Activated CD4-positive, alpha-beta T cell treated with anti-CD3 and anti-CD28 coated beads, Interleukin-2, amount 50 U/mL, for 16 hours (primary cell): ENCODE results near the gene SDR42E1.

Experiments used
- DNase-seq: peaks from one replicate; pipeline ENCODE4 v3.0.0-alpha.2; 2020

The SDR42E1 gene

GRCh38 chr16:82011199-82011641 lies at the start of gene SDR42E1:
Gene SDR42E1 (minus strand): TSS chr16:82011470. CDS start chr16:82000858, 10,612 bp downstream.
- DNase-seq: peak; percentile 50

- DNase-seq: no peak
These were observed 48.7 kb upstream of the SDR42E1 start for GRCh38 chr16:82059983-82060421.

GRCh38 chr16:82059161-82059982 lies 48.1 kb upstream of the SDR42E1 start:
- no peak for DNase-seq

GRCh38 chr16:82056550-82056896 lies 45.3 kb upstream of the SDR42E1 start:
- DNase-seq: no peak

- no peak for DNase-seq
These were observed 44.7 kb upstream of the SDR42E1 start for GRCh38 chr16:82055728-82056549.

GRCh38 chr16:82055117-82055516 lies 43.8 kb upstream of the SDR42E1 start:
- no peak for DNase-seq

- no peak for DNase-seq
These were observed 40.4 kb upstream of the SDR42E1 start for GRCh38 chr16:82051656-82052055.

- no peak for DNase-seq
These were observed 39.7 kb upstream of the SDR42E1 start for GRCh38 chr16:82050909-82051357.

GRCh38 chr16:82050506-82050905 lies 39.2 kb upstream of the SDR42E1 start:
- DNase-seq: no peak

GRCh38 chr16:82049484-82049883 lies 38.2 kb upstream of the SDR42E1 start:
- DNase-seq: no peak

GRCh38 chr16:82047787-82048186 lies 36.5 kb upstream of the SDR42E1 start:
- DNase-seq: no peak

GRCh38 chr16:82047374-82047773 lies 36.1 kb upstream of the SDR42E1 start:
- DNase-seq: no peak

- DNase-seq: no peak
These were observed 35.7 kb upstream of the SDR42E1 start for GRCh38 chr16:82046941-82047340.

- DNase-seq: no peak
These were observed 35.3 kb upstream of the SDR42E1 start for GRCh38 chr16:82046541-82046940.

GRCh38 chr16:82045465-82045864 lies 34.2 kb upstream of the SDR42E1 start:
- no peak for DNase-seq

- DNase-seq: no peak
These were observed 33.3 kb upstream of the SDR42E1 start for GRCh38 chr16:82044585-82044911.

- no peak for DNase-seq
These were observed 32.7 kb upstream of the SDR42E1 start for GRCh38 chr16:82043680-82044584.

GRCh38 chr16:82042846-82043245 lies 31.6 kb upstream of the SDR42E1 start:
- no peak for DNase-seq

GRCh38 chr16:82042144-82042543 lies 30.9 kb upstream of the SDR42E1 start:
- DNase-seq: no peak

GRCh38 chr16:82041542-82041941 lies 30.3 kb upstream of the SDR42E1 start:
- DNase-seq: no peak

- DNase-seq: no peak
These were observed 29.0 kb upstream of the SDR42E1 start for GRCh38 chr16:82040296-82040695.

GRCh38 chr16:82037666-82038065 lies 26.4 kb upstream of the SDR42E1 start:
- no peak for DNase-seq

GRCh38 chr16:82037251-82037650 lies 26.0 kb upstream of the SDR42E1 start:
- DNase-seq: no peak
